GM18519 (cell line): ENCODE data around the gene SH3PXD2A.
"Not testable (repeated sequence)": the region's sequence is repeated elsewhere in the genome, so short reads cannot be mapped to it uniquely, and the experiment has no call there.

Source experiments
- ATAC-seq: cut with Tn5 transposase; IDR thresholded peaks from one replicate; pipeline ENCODE4 v1.9.1; 2021; ENCODE audit warnings: mild to moderate bottlenecking, moderate library complexity; ENCODE audit not compliant: unreplicated experiment, low FRiP score

Gene SH3PXD2A

DNA sequence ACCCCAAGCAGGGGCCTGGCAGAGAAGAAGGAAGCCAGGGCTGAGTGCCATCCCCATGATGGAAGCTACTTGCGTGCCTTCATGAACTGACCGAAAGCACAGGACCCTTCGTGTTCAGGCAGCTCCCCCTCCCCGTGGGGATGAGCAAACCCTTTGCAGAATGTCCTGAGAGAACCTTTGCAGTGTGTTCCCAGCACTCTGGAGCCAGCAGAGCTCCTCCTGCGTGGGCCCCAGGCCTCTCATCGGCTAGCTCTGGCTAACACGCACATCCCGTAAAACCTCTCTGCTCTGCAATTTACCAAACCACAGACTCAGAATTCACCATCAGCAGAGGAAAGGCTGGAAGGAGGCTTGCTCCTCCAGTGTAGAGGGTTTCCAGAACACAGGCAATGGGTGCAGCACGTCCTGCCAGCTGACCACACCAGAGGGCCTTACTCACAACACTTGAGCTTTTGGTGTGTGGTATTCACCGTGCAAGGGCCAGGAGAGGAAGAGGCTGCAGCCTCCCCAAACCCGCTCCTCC, 3.1 kb downstream of the SH3PXD2A start:
- no peak for ATAC-seq

DNA sequence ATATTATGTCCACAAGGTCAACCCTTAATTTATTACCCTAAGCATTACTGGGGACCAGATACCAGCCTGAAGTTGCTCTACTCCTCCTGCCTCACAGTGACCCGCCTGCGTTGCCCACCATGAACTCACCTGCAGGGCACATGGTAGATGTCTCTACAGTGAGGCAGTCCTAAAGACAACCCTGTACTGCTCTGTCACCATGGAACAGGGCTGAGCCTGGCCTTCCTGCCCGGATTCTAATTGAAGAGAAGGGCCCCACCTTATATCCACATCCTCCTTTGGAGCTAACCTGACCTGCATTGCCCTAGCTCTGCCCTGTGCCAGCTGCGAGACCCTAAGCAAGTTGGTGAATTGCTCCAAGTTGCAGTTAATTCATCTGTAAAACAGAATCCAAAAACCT, 4.1 kb downstream of the SH3PXD2A start:
- ATAC-seq: no peak

DNA sequence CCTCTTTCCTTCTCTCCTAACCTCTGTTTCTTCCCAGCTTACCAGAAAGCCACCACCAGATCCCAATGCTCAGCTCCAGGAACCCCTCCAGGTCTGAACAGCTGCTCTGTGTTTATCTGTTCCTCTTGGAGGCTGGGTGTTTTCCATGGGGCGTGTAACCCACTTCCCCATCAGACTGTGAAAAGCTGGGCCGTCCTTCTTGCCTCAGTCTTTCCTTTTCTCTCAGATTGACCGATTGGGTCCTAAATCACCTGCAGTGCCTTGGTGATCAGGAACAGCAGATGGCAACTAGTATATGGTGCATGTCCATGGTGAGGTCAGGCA, 4.8 kb downstream of the SH3PXD2A start:
- no peak for ATAC-seq

DNA sequence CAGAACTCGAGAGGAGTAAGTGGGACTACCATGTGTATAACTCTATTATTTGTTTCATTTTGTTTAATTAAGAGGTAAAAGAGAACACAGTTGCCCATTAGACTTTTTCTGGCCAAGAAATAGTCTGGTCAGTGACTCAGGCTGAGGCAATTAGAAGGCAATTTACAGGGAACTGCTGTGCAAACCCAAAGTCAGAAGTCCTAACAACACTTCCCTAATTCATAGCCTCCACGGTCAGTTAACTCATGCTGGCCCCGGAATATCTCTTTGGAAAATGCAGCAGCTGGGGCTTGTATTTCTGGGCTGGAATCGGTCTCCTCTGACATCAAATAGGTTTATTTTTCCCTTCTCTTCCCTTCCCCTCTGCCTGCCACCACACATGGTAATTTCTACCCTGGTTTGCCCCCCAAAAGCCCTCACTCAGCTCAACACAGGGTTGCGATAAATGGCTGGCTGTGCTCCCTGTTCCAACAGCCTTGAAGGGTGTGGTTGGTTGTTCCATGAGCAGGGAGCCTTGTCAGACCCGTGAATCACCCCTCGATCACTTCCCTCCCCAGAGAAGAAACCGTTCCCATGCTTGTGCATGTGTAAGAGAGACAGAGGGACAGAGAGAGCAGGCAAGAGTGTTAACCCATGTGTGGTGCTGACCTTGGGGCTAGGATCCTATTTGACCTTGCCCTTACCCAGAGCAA, 5.3 kb downstream of the SH3PXD2A start:
- ATAC-seq: no peak

DNA sequence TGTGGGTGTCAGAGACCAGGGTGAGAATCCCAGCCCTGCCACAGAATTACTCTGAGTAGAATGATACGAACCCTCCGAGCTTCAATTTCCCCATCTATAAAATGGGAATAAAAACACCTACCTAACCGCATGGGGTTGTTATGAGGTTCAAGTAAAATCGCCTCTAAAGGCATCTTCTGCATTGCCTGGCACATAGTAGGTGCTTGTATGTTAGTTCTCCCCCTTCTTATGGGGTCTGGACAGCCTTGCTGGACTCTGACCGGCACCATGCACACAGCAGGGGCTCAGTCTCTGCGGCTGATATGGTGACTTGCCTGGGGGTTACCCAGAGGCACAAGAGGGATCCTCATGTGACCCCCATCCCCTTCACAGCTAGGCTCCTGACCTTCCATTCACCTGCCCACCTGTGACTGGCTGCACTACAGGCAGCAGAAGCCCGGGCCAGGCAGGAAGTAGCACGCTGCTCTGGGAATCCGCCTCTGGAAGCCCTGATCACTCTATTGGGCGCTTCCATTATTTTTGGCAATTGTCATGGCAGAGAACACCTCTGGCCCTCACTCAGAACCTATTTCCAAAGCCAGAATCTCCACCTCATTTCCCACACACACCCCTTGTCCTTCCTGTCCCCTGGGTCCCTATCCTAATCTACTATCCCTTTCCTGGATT, 6.0 kb downstream of the SH3PXD2A start:
- ATAC-seq: no peak

DNA sequence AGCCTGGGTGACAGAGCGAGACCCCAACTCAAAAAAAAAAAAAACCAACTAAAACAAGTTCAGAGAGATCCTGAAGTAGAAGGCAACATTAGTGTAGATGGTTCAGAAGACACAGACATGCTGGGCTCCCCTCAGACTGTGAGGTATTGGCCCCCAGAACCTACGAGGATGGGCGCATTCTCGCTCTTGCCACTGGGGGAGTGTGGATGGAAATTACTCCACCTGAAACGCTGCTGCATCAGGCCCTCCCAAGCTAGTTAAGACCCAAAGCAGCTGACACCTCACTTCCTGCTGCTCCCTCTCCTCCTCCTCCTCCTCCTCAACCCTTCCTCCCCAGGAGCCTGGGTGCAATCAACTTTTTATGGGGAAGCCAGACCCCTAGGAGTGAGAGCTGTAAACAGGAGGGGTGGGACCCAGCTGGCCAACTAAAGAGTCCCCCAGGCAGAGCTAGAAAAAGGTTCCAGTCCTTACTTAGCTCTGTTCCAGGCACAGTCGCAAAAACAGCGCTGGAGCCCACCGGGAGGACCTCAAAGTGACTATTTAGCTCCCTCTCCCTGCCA, 7.4 kb downstream of the SH3PXD2A start:
- ATAC-seq: no peak

DNA sequence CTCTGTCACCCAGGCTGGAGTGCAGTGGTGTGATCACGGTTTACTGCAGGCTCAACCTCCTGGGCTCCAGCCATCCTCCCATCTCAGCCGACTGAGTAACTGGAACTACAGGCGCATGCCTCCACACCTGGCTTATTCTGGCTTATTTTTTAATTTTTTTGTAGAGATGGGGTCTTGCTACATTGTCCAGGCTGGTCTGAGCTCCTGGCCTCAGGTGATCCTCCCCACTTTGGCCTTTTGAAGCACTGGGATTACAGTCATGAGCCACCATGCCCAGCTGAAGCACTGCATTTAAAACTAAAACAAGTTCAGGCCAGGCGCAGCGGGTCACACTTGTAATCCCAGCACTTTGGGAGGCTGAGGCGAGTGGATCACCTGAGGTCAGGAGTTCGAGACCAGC, 8.0 kb downstream of the SH3PXD2A start:
- ATAC-seq: no peak

DNA sequence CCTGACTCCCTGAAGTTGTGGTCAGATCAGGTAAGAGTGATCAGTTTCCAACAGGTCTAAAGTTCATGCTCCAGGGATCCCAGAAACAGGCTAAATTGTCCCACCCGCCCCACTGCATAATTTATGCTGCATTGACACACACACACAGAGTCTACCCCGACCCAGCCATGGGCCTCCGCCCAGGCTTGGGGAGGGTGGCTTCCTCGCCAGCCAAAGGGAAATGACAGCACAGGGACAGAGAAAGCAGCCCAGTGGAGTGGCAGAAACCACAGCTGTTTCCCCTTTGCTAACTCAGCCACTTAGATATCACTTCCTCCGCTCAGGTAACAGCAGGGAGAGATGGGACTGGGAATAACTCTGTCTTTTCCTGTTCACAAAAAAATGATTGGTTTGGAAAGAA, 9.4 kb downstream of the SH3PXD2A start:
- no peak for ATAC-seq

DNA sequence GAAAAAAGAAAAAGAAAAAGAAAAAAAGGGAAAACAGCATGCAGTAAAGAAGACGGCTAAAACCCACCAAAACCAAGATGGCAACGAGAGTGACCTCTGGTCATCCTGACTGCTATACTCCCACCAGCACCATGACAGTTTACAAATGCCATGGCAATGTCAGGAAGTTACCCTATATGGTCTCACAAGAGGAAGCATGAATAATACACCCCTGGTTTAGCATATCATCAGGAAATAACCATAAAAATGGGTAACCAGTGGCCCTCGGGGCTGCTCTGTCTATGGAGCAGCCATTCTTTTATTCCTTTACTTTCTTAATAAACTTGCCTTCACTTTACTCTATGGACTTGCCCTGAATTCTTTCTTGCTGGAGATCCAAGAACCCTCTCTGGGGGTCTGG, 10.0 kb downstream of the SH3PXD2A start:
- not testable (repeated sequence) for ATAC-seq

DNA sequence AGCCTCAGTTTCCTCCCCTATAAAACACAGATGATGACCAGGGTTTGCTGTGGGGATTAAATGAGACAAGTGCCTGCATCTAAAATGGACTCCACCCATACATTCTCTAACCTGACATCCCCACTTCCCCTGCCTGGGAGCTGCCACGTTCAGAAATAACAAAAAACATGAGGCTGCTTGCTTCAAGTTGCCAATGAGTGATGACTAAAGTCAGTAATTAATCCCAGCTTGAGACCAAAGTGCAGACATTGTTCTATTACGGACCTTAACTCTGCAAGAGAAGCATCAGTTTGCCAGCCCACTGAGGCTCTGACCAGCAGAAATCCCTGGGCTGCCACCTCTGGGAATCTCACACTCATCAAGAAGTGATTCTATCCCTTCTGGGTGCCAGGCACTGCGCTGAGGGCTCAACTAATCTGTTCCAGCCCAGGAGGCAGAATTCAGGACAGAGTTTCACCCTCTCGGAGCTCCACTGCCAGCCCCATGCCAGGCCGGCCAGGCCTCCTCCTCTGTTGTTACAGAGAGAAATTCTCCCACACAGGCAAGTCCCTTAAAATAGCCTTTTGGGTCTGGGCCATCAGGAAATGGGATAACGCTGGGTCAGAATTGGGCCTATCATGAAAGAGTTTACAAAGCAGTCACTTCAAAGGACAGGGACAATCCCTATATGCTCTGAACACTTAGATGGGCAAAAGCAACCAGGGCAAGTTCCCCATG, 11.4 kb downstream of the SH3PXD2A start:
- no peak for ATAC-seq

DNA sequence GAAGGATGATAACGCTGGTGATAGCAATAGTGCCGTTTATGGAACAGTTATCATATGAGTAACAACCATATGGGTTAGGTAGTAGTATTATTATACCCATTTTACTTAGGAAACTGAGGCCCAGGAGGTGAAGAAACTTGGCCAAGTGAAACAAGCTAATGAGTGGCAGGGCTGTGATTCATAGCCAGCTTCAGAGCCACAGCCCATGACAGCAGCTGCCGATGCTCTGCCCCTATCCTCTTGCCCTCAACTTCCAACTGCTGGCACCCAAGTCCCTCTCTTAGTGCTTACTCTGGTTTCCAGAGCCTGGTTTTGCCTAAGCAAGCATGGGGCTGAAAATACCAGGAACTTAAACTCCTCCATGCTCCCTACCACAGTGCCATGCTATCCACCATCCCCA, 12.3 kb downstream of the SH3PXD2A start:
- no peak for ATAC-seq

DNA sequence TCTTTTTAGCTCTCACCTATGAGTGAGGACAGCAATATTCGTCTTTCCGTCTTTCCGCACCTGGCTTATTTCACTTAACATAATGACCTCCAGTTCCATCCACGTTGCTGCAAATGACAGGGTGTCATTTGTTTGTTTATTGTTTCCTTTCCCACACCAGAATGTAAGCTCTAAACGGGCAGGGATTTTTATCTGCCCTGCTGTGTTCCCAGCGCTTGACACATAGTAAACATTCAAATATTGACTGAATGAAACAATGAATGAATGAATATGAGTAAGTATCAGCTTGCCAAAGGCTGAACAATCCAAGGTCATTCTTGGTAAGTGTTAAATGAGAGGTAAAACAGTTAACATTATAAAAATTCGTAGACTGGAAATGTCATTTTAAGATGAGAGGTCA, 12.8 kb downstream of the SH3PXD2A start:
- ATAC-seq: no peak

DNA sequence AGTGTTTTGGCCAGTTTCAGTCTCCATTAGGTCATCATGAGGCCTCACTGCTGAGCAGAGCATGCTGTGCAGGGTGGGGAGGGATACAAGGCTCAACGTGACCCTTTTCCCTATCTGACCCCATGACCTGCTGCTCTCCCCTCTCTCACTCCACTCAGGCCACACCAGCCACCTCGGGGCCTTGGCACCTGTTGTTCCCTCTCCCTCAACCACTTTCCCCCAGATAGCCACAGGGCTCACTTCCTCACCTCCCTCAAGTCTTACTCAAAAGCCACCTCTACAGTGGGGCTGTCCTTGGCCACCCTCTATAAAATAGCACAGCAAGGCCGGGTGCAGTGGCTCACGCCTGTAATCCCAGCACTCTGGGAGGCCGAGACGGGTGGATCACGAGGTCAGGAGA, 13.9 kb downstream of the SH3PXD2A start:
- no peak for ATAC-seq

DNA sequence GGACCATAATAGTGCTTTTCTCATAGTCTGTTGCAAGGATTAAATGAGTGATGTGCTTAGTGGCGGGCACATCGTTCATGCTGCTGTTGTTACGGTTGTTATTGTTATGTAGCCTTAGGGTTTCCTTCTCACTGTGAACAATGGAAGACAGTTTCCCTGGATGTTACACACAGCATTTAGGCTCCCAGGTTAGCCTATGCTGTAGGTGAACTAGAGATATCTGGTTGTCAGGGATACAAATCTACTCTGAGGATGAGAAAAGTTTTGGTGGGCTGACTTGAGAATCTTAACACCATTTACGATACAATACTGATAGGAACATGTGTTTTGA, 14.7 kb downstream of the SH3PXD2A start:
- no peak for ATAC-seq

DNA sequence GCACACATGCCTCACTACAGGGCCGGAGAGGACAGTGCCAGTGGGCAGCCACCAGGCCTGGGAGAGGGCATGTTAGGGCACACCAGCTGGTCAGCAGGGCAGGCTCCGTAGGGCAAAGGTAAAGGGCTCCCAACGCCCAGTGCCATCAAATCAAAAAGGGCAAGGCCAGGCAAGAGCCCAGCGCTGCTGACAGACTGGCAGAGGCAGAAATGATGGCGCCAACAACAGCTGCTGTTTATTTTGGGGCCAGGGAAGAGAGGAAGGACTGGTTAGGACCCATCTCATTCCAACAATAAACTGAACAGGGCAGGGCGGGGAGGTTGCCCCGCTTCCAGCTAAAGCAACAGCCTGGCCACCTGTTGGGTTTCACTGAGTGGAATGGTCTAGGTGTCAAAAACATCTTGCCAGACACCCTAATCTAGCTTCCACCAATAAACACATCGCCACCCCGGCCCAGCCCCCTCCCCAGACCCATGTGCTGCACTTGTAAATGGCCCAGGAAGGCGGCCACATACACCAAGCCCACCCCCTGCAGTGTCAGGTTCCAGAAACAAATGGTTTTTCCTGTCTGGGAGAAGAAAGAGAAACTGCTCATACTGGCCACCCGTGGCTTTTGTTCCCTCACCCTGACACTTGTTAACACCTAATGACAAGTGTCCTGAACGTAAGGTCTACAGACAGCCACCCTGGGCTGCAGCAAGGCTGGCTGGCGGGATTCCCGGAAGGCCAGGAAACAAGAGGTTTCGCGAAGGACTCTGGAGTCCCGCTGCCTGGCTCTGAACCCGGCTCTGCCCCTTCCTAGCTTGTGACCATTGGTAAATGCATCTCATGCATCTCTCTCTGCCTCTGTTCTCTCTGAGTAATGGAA, 15.3 kb downstream of the SH3PXD2A start:
- no peak for ATAC-seq

DNA sequence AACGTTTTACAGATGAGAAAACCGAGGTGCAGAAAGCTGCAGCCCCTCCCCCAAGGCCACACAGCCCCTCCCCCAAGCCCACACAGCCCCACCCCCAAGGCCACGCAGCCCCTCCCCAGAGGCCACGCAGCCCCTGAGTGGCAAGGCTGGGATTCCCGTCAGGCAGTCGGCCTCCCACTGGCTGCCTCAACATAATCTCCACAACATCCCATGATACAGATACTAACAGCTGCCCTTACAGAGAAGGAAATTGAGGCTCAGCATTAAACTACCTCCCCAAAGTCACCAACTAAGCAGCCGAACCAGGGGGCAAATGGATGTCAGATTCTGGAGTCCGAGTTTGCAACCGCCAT, 15.9 kb downstream of the SH3PXD2A start:
- no peak for ATAC-seq

DNA sequence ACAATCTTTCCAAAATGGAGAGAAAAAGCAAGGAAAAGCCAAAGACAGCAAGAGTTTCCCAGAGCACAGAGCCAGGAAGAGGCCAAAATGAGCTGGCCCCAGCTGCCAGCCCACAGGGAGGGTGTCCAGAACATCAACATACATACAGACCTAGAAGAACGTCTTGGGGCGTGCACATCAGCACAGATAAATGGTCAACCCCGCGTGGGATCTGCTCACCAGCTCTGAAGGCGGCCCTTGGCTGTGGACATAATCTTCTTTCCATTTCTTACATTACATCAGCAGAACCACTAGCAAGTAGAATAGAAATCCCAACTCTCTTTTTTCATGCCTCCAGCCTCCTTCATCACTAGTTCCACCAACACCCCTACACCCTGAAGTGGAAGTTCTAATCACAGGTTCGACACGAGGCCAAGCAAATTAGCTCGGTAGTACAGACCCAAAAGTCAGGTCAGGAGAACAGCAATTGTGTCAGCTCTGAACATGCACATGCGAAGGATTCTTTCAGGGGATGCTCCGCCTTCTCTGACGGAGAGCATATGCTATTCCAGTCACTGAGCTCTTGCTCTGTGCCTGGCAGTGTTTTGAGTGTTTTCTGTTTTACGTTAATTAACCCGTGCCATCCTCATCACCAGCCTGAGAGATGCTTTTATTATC, 16.4 kb downstream of the SH3PXD2A start:
- no peak for ATAC-seq

DNA sequence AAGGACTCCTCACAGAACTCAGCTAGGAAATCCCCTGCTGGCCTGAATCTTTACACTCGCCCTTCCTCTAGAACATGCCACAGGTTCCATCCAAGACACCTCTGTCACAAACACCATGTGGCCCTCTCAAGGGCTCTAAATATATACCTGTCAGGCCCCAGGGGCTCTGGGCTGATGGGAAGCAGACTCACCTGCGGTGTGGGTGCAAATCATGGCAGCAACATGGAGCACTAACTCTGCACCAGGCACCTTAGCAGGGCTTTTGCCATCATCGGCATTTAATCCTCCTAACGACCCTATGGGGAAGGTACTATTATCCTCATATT, 17.3 kb downstream of the SH3PXD2A start:
- ATAC-seq: no peak

DNA sequence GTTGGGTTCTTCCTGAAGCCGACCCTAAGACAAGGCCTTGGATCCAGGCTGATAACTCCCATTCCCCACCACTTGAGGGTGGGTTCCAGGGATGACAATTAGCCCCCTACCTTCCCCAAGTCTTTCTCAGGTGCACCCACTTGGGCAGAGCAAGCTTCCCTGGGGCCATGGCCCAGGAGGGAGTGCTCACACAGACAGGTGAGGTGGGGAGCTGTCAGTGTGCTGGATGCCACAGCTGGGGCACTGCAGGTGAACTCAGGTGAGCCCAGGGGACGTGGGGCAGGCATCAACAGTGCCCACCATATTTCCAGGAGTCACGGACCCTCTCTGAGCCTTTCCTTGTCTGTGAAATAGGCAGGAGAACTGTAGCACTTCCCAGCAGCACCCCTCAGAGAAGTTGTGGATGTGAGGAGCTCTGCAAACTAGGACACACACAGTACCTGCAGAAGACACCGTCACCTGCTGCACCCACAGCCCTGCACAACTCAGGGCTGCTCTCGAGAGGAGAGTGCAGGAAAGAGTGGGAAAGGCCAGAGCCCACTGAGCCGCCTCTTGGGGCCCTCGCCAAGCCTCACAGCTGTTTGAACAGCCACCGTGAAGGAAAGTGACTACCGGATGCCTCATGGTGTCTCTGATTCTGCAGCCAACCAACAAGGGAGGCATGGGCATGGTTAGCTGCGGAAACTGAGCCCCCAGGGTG, 17.9 kb downstream of the SH3PXD2A start:
- ATAC-seq: no peak

DNA sequence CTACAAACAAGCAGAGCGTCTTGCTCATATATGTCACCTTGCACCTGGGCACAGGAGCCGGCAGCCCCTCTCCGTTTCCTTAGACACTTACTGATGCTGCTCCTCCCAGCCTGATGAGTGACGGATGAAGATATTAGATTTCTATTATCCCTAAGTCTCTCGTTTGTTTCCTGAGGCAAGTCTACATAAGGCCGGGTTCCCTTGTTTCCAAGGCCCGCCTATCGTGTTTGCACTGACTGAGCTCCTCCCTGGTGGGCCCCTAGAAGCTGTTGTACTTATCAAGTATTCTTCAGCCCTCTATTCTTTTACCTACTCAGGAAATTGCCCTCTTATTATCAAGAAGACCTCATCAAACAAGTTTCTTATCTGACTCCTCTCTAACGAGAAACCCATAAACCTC, 18.5 kb downstream of the SH3PXD2A start:
- ATAC-seq: no peak
